Activated effector memory CD4-positive, alpha-beta T cell treated with Interleukin-2 at 50 U/mL for 16 hours (primary cell): Measurements from ENCODE around the gene ELN.
"Not testable (repeated sequence)": the region's sequence is repeated elsewhere in the genome, so short reads cannot be mapped to it uniquely, and the experiment has no call there.

ENCODE experiments used
- DNase-seq: peaks from one replicate; pipeline ENCODE4 v3.0.0-alpha.2; 2020

The ELN gene

GRCh38 chr7:74027683-74028320 is at the start of gene ELN:
TSS of gene ELN (plus strand) at chr7:74028173. CDS start at chr7:74028188, 15 bp downstream.
- DNase-seq, result no peak

GRCh38 chr7:73978661-73979563 is 49.1 kb upstream of the ELN start:
- DNase-seq, result no peak

GRCh38 chr7:73979656-73980055 is 48.3 kb upstream of the ELN start:
- DNase-seq, result not testable (repeated sequence)

- DNase-seq, result no peak
Measured at GRCh38 chr7:73980206-73980605, 47.8 kb upstream of the ELN start.

GRCh38 chr7:73981933-73982332 is 46.0 kb upstream of the ELN start:
- DNase-seq, result no peak

- no peak for DNase-seq
Measured at GRCh38 chr7:73983437-73984164, 44.4 kb upstream of the ELN start.

GRCh38 chr7:73984481-73985205 is 43.3 kb upstream of the ELN start:
- no peak for DNase-seq

GRCh38 chr7:73985737-73986141 is 42.2 kb upstream of the ELN start:
- no peak for DNase-seq

GRCh38 chr7:73986158-73986631 is 41.8 kb upstream of the ELN start:
- no peak for DNase-seq

GRCh38 chr7:73987298-73987697 is 40.7 kb upstream of the ELN start:
- DNase-seq, result no peak

GRCh38 chr7:73988197-73988596 is 39.8 kb upstream of the ELN start:
- DNase-seq, result no peak

- no peak for DNase-seq
Measured at GRCh38 chr7:73991522-73992100, 36.4 kb upstream of the ELN start.

- no peak for DNase-seq
Measured at GRCh38 chr7:73992101-73992562, 35.8 kb upstream of the ELN start.

GRCh38 chr7:73994023-73994422 is 34.0 kb upstream of the ELN start:
- no peak for DNase-seq

- DNase-seq, result no peak
Measured at GRCh38 chr7:73994761-73995160, 33.2 kb upstream of the ELN start.

- DNase-seq, result no peak
Measured at GRCh38 chr7:73995330-73995729, 32.6 kb upstream of the ELN start.

- DNase-seq, result no peak
Measured at GRCh38 chr7:73995821-73996511, 32.0 kb upstream of the ELN start.

GRCh38 chr7:73997056-73997455 is 30.9 kb upstream of the ELN start:
- DNase-seq, result no peak

- DNase-seq, result no peak
Measured at GRCh38 chr7:73999664-74000435, 28.1 kb upstream of the ELN start.

GRCh38 chr7:74000489-74001149 is 27.4 kb upstream of the ELN start:
- no peak for DNase-seq
